GM12878 (cell line): Measurements from ENCODE around the gene PRPSAP1. TPM values are rescaled to one million over a fixed set of nuclear protein-coding genes. Genes with fewer than 3 reads are reported as not detected.

Experiments used
- DPF2 ChIP-seq: fragments of 450-650 bp; IDR thresholded peaks from 2 replicates; pipeline ENCODE4 v1.6.1; 2017; ENCODE audit warnings: mild to moderate bottlenecking
- JUND ChIP-seq: IDR thresholded peaks from 2 replicates; pipeline ENCODE4 v1.6.1; 2012; ENCODE audit warnings: low read depth, mild to moderate bottlenecking, low read length, improper control_type of control experiment, moderate library complexity
- NFXL1 ChIP-seq: fragments of 450-650 bp; IDR thresholded peaks from 2 replicates; pipeline ENCODE4 v1.6.1; 2017; ENCODE audit warnings: antibody characterized with exemption, mild to moderate bottlenecking, borderline replicate concordance
- RAD21 ChIP-seq: IDR thresholded peaks from 2 replicates; pipeline ENCODE4 v1.6.1; 2011; ENCODE audit warnings: mild to moderate bottlenecking, low read depth, low read length, moderate library complexity; ENCODE audit not compliant: insufficient read depth
- RB1 ChIP-seq: fragments of 450-650 bp; formaldehyde crosslinking; IDR thresholded peaks from 2 replicates; pipeline ENCODE4 v1.6.1; 2017; ENCODE audit warnings: mild to moderate bottlenecking, borderline replicate concordance
- RUNX3 ChIP-seq: IDR thresholded peaks from 2 replicates; pipeline ENCODE4 v1.6.1; 2012; ENCODE audit warnings: low read length, inconsistent platforms
- TBL1XR1 ChIP-seq: IDR thresholded peaks from 2 replicates; pipeline ENCODE4 v1.6.1; 2012; ENCODE audit warnings: low read depth, low read length, improper control_type of control experiment
- ZNF24 ChIP-seq: fragments of 450-650 bp; IDR thresholded peaks from 2 replicates; pipeline ENCODE4 v1.6.1; 2017; ENCODE audit warnings: antibody characterized with exemption, mild to moderate bottlenecking
- polyA plus RNA-seq, 11 experiments: library from polyadenylated mRNA; depleted of rRNA in 4 of 11; unstranded in 6 of 11; stranded (reverse) in 5 of 11; fragments of >200 nt; fragmentation: Nextera tagmentation in 4 of 11; fragmentation: Illumina TruSeq in 1 of 11; extraction: Ambion mirVana in 4 of 11; extraction: Trizol in 1 of 11; gene quantifications; 1 replicate in 1 of 11; 2 replicates in 10 of 11; pipeline versions ENCODE4 v1.2.1 to v1.2.3, GENCODE V29; 2011 to 2016; ENCODE audit warnings: inconsistent platforms in 2 of 11, missing spikeins in 2 of 11, low read depth in 1 of 11
- total RNA-seq, 4 experiments: library from RNA; depleted of rRNA in 3 of 4; stranded (reverse); fragments of >200 nt in 3 of 4; fragmentation: Illumina TruSeq in 1 of 4; extraction: Trizol in 1 of 4; gene quantifications; 2 replicates each; pipeline versions ENCODE4 v1.2.1 to v1.2.3, GENCODE V29; 2013 to 2021
- TF ChIP-seq, protein P1 (sequence below): fragments of 450-650 bp; formaldehyde crosslinking; IDR thresholded peaks from 2 replicates; pipeline ENCODE4 v1.4.0; 2022; ENCODE audit warnings: mild to moderate bottlenecking, moderate library complexity
- TF ChIP-seq, protein P2 (sequence below): fragments of 450-650 bp; IDR thresholded peaks from 2 replicates; pipeline ENCODE4 v1.6.1; 2014; ENCODE audit warnings: mild to moderate bottlenecking
- TF ChIP-seq, protein P3 (sequence below): fragments of 450-650 bp; formaldehyde crosslinking; IDR thresholded peaks from 2 replicates; pipeline ENCODE4 v1.4.0; 2020; ENCODE audit warnings: mild to moderate bottlenecking, moderate library complexity
- TF ChIP-seq, protein P4 (sequence below): fragments of 450-650 bp; IDR thresholded peaks from 2 replicates; pipeline ENCODE4 v1.6.1; 2016; ENCODE audit warnings: mild to moderate bottlenecking
- TF ChIP-seq, protein P5 (sequence below): fragments of 450-650 bp; IDR thresholded peaks from 2 replicates; pipeline ENCODE4 v1.6.1; 2017; ENCODE audit warnings: mild to moderate bottlenecking, moderate library complexity

PRPSAP1 gene
- total and polyA plus RNA-seq, 10 of the 15 experiments (the other 5 are each of a cell fraction or from before 2014, with no cell fraction given), result 15.8 to 84.2 (median 44.2) TPM

DNA sequence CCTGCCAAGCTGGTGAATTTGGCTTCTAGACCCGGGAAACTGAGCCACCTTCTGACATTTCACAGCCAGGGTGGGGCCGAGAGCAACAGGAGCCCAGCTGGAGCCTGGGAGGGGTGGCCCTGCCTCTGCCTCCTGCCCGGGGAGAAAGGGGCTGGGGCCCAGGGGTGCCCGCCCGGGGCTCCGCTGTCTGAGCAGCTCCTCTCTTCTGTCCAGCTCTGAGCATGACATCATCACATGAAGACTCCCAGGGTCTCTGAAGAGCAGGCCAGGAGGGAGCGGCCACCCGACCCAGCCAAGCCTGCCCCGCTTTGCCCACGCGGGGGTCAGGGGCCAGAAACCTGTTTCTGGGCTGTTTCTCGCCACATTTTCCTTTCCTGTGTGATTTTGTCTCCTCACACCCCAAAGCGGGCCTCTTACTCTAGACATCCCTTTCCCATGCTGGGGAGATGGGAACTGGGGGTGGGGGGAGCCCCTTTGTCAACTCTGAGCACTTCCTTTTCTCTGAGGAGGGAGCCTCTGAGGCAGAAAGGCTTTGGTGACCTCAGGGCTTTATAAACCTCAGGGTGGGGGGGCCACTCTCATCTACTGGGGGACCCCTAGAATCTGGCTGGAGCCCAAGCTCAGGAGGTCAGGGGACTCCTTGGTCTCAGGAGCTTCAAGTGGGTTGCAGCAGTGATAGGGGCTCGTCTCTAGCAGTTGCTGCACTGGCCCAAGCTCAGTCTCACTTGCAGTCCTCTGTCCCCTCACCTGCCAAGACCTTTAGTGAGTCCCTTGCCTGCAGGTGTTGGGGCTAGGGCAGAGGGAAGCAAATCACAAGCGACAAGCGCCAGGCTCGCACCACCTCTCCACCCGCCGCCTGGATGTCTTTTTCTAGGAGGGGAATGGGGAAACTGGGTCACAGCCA is 80.9 kb downstream of the PRPSAP1 start (continued):
- TF ChIP-seq, protein P1, sequence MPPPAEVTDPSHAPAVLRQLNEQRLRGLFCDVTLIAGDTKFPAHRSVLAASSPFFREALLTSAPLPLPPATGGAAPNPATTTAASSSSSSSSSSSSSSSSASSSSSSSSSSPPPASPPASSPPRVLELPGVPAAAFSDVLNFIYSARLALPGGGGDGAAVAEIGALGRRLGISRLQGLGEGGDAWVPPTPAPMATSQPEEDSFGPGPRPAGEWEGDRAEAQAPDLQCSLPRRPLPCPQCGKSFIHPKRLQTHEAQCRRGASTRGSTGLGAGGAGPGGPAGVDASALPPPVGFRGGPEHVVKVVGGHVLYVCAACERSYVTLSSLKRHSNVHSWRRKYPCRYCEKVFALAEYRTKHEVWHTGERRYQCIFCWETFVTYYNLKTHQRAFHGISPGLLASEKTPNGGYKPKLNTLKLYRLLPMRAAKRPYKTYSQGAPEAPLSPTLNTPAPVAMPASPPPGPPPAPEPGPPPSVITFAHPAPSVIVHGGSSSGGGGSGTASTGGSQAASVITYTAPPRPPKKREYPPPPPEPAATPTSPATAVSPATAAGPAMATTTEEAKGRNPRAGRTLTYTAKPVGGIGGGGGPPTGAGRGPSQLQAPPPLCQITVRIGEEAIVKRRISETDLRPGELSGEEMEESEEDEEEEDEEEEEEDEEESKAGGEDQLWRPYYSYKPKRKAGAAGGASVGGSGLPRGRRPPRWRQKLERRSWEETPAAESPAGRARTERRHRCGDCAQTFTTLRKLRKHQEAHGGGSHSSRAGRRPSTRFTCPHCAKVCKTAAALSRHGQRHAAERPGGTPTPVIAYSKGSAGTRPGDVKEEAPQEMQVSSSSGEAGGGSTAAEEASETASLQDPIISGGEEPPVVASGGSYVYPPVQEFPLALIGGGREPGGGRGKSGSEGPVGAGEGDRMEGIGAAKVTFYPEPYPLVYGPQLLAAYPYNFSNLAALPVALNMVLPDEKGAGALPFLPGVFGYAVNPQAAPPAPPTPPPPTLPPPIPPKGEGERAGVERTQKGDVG (CRISPR knock-in tag), result no peak
- TF ChIP-seq RAD21 (0 out of 2 replicates have a peak, but pooled peaks have one; percentile 17), RUNX3 (no peak), TBL1XR1 (no peak; the same call in 1 of the 2 replicates), ZNF24 (no peak), NFXL1 (no peak), RB1 (no peak), DPF2 (peak; percentile 78), JUND (no peak)
- TF ChIP-seq, protein P2, sequence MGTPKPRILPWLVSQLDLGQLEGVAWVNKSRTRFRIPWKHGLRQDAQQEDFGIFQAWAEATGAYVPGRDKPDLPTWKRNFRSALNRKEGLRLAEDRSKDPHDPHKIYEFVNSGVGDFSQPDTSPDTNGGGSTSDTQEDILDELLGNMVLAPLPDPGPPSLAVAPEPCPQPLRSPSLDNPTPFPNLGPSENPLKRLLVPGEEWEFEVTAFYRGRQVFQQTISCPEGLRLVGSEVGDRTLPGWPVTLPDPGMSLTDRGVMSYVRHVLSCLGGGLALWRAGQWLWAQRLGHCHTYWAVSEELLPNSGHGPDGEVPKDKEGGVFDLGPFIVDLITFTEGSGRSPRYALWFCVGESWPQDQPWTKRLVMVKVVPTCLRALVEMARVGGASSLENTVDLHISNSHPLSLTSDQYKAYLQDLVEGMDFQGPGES, result no peak
- TF ChIP-seq, protein P3, sequence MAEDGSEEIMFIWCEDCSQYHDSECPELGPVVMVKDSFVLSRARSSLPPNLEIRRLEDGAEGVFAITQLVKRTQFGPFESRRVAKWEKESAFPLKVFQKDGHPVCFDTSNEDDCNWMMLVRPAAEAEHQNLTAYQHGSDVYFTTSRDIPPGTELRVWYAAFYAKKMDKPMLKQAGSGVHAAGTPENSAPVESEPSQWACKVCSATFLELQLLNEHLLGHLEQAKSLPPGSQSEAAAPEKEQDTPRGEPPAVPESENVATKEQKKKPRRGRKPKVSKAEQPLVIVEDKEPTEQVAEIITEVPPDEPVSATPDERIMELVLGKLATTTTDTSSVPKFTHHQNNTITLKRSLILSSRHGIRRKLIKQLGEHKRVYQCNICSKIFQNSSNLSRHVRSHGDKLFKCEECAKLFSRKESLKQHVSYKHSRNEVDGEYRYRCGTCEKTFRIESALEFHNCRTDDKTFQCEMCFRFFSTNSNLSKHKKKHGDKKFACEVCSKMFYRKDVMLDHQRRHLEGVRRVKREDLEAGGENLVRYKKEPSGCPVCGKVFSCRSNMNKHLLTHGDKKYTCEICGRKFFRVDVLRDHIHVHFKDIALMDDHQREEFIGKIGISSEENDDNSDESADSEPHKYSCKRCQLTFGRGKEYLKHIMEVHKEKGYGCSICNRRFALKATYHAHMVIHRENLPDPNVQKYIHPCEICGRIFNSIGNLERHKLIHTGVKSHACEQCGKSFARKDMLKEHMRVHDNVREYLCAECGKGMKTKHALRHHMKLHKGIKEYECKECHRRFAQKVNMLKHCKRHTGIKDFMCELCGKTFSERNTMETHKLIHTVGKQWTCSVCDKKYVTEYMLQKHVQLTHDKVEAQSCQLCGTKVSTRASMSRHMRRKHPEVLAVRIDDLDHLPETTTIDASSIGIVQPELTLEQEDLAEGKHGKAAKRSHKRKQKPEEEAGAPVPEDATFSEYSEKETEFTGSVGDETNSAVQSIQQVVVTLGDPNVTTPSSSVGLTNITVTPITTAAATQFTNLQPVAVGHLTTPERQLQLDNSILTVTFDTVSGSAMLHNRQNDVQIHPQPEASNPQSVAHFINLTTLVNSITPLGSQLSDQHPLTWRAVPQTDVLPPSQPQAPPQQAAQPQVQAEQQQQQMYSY, result no peak
- TF ChIP-seq, protein P4, sequence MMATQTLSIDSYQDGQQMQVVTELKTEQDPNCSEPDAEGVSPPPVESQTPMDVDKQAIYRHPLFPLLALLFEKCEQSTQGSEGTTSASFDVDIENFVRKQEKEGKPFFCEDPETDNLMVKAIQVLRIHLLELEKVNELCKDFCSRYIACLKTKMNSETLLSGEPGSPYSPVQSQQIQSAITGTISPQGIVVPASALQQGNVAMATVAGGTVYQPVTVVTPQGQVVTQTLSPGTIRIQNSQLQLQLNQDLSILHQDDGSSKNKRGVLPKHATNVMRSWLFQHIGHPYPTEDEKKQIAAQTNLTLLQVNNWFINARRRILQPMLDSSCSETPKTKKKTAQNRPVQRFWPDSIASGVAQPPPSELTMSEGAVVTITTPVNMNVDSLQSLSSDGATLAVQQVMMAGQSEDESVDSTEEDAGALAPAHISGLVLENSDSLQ, result no peak
- TF ChIP-seq, protein P5, sequence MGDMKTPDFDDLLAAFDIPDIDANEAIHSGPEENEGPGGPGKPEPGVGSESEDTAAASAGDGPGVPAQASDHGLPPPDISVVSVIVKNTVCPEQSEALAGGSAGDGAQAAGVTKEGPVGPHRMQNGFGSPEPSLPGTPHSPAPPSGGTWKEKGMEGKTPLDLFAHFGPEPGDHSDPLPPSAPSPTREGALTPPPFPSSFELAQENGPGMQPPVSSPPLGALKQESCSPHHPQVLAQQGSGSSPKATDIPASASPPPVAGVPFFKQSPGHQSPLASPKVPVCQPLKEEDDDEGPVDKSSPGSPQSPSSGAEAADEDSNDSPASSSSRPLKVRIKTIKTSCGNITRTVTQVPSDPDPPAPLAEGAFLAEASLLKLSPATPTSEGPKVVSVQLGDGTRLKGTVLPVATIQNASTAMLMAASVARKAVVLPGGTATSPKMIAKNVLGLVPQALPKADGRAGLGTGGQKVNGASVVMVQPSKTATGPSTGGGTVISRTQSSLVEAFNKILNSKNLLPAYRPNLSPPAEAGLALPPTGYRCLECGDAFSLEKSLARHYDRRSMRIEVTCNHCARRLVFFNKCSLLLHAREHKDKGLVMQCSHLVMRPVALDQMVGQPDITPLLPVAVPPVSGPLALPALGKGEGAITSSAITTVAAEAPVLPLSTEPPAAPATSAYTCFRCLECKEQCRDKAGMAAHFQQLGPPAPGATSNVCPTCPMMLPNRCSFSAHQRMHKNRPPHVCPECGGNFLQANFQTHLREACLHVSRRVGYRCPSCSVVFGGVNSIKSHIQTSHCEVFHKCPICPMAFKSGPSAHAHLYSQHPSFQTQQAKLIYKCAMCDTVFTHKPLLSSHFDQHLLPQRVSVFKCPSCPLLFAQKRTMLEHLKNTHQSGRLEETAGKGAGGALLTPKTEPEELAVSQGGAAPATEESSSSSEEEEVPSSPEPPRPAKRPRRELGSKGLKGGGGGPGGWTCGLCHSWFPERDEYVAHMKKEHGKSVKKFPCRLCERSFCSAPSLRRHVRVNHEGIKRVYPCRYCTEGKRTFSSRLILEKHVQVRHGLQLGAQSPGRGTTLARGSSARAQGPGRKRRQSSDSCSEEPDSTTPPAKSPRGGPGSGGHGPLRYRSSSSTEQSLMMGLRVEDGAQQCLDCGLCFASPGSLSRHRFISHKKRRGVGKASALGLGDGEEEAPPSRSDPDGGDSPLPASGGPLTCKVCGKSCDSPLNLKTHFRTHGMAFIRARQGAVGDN, result no peak; the same call in 1 of the 2 replicates
